CD4-positive, alpha-beta T cell treated with Interleukin-21 for 1 hour (primary cell): ENCODE data around the gene ACTN2.

Source experiments
- DNase-seq: peaks from one replicate; pipeline ENCODE4 v3.0.0-alpha.2; 2020

The ACTN2 gene

DNA sequence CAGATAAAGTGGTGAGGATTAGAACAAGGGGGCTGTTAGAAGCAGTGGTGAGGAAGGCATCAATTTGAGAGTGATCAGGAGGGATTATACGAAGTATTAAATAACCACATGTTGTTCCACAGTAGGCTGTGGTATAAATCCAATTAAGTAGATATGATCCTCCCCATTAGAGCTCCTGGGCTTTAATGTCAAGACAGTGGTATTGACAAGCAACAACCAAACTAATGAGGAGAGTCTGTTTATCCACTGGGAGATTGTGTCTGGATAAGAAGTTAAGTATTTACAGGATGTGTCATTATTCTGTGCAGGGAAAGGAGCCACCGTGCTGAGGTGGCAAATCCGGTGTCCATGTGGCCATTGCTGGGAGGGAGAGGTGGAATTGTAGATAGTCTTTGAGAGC, 5.8 kb downstream of the ACTN2 start:
- no peak for DNase-seq

DNA sequence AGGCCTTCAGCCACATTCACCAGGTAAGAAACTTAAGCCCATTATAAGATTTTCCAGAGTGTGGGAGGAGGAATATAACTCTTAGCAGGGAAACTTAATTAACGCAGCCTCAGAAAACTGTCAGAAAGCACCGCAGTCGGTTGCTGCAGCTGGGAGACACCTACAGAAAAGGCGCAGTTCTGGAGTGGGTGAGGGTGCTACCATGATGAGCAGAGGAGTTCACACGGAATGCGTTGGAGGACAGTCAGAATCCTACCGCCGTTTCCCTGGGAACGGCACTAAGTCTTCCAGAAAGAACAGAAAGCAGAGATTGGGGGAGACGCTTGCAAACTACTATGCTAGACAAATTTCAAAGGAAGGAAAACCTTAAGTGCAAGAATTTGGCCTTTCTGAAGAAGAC, 6.4 kb downstream of the ACTN2 start:
- no peak for DNase-seq

DNA sequence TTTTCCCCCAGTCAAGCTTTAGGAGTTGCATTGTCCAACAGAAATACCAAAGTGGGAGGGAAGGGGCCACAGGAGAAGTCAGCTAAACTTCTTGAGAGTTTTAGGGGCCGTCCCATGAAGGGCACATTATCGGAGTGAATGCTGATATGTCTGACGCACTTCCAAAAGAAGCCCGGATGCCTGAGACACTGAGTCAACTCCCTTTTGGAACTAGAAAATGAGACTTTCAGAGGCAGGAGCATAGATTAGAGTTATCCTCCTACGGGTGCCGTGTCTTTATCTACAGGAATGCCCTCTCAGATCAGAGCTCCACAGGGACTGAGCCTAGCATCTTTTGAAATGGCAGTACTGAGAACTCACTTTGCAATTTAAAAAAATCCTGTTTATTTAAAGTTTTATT, 13.1 kb downstream of the ACTN2 start:
- no peak for DNase-seq

DNA sequence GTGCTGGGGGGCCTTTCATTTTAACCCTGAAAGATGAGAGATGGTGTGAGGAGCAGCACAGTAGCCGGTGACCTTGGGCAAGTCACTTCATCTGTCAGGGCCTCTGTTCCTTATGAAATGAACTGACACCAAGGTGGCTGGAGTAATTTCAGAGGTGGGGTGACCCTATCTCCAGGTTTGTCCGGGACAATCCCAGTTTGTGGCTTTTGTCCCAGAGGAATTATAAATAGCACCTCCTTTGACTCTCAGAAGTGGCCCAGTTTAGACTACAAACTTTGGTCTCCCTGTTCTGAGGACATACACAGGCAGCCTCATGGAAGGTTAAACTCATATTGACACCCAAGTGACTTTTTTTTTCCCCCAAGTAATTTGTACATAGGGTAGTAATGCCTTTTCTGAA, 14.6 kb downstream of the ACTN2 start:
- no peak for DNase-seq

DNA sequence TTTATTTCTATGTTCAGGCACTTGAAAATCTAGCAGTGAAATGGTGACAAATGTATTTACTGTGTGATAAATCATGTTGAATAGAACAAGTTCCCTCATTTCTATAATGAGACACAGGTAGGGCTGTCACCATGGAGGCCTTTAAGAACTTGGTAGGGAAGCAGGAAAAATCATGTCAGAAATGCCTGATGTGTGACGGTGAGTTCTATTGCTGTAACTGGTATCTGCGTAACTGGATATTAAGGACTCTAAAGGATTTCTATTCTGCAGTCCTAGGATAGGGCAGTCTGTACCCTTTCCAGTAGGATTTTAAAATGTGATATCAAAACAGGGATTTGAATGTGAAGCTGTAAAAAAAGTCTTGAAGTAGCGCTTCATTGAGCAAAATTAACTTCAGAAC, 15.5 kb downstream of the ACTN2 start:
- no peak for DNase-seq

DNA sequence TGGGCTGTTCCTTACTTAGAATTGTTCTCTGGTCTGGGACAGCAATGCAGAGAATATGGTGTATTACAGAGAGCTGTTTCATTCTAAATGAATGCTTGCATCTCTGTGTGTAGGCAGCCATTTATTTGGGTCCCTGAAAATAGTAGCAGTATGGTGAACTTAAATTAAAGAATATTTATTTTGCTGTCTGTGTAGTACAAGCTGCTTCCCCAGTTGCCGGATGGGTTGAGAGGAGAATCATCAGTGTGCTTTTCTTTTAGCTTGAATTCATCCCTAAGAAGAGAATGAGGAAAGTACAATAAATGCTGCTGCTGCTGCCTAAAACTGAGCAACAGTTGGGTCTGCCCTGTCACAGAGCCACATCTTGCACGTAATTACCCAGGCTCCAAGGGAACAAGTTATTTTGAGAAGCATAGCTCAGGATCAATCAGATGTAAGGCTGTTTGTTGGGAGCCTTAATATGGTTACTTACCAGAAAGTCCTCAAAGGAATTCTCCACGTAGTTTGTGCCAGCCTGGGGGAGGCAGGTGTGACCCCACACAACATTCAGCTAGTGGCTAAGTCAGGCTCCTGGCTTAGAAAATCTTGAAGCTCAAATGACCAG, 16.6 kb downstream of the ACTN2 start:
- no peak for DNase-seq

DNA sequence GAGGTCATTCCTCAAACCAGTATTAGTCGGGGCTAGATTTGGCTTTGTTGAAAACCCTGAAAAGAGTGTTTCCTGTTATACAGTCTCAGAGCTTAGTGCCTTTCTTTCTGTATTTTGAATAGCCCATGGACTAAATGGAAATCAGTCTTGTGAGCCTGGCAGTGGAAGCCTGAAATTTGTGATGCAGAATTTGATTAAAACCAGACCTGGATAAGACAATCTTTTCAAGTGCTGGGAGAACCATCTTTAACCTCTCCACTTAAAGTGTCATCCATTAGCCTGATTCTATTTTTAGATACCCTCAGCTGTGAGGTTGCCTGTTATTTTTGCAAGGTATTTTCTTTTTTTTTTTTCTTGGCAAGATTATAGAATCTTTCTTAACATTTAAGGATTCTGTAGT, 19.5 kb downstream of the ACTN2 start:
- DNase-seq, result no peak

DNA sequence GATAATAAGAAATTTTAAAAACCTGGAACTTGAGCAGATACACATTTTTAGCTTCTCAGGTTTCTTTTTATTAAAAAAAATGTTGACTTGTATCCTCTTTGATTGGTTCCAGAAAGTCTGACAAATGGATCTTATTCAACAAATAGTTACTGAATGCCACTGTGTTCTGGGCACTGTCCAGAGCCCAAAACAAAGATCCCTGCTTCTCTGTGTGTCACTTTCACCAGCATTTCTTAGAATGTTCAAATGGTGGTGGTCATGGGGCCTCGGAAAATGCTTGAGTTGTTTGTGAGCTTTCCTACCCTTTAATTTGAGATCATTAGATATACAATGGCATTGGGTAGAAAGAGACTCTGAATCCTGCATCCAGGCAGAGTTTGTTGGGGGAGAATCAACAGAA, 19.9 kb downstream of the ACTN2 start:
- DNase-seq, result no peak

DNA sequence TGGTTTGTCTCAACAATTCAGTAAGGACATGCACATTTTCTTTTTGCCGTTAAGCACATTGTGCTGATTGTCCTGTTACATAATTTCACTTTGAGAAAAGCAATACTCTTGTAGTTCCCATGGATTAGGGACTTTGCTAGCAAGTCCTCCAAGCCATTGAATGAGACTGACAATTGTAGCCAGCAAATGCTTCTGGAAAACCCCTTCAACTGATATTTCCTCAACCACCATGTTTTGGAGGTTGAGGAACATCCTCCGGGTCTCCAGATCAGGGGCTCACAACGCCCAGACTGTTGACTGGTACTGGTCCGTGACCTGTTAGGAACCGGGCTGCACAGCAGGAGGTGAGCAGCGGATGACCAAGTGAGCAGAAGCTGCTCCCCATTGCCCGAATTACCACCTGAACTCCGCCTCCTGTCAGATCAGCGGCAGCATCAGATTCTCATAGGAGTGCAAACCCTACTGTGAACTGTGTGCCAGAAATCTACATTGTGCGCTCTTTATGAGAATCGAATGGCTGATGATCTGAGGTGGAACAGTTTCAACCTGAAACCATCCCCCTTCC, 24.1 kb downstream of the ACTN2 start:
- DNase-seq, result no peak

DNA sequence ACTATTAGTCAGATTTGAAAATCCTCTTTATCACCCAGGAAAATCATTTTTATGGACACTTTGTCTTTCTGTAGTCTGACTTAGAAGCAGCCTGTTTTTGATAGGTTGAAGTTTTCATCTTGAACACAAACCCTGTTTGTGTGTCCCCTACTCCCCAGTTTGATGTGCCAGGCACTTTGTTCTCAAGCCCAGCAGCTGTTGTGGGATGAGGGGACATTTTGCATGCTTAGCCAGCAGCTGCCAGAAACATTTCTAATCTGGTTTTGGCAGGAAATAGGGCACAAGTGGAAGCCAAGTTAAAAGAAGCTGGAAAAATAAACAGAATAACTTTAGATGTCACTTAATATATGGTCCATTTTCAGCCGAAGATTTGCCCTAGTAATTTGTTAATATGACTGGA, 29.9 kb downstream of the ACTN2 start:
- DNase-seq, result no peak

DNA sequence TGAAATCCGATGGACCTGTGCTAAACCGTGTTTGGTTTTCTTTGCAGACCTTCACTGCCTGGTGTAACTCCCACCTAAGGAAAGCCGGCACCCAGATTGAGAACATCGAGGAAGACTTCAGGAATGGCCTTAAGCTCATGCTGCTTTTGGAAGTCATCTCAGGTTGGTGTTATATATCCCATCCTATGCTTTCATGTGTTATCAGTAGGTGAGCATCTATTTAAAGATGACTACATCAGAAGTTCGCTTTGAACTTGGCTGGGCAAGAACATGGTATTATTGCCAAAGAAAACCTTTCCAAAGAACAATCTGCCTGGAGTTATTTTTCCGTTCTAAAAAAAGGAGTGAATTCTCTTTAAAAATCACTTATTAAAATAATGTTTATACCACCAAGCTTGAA, 31.5 kb downstream of the ACTN2 start:
- no peak for DNase-seq

DNA sequence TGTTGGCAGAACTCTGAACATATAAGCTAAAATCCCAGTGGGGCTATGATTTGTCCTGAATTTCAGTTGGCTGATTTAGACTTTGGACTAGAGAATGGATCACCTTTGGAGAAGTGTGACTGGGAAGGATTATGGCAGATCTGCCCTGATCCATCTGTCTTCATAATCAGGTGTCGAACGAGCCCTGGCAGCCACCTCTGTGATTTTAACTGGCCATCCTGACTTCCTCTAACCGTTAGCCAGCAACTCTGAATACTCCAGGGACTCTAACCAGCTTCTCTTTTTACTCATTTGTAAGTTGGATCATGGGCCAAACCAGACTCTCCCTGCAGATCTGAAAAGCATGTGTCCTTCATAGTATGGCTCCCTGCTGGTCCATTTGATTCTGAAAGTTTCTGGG, 32.0 kb downstream of the ACTN2 start:
- DNase-seq, result no peak

DNA sequence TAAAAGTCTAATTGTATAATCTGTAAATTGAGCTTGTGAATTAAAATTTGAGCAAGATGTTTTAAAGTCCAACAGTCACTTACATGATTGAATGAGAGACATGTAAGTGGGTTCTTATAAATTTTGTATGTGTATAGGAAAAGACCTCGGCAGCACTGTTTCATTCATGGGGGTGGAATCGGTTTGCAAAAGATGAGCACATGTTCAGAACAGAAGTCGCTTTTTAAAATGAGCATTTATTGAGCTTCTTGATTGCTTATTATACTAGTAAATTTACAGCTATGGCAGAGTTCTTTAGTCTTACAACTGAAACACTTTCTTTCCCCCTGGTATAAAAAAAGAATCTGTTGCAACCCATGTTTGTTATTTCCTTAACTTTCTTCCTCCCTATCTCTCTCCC, 33.9 kb downstream of the ACTN2 start:
- DNase-seq, result no peak

DNA sequence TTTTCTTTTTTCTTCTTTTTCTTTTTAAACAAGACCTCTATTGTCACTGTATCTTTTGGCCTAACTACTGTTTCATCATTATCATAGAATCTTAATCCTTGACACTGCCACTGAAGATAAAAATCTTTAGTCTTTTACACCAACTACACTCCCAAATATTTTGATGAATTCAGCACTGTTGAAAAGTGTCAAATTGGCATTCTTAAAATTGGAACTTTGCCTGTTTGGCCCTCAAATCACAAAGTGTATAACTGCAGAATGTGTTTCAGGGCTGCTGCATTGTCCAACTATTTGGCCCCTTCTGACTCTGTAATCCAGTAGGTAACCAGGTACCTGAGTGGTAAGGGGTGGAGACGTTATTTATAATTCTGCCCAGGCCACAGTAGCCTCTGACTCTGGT, 34.3 kb downstream of the ACTN2 start:
- DNase-seq, result no peak

DNA sequence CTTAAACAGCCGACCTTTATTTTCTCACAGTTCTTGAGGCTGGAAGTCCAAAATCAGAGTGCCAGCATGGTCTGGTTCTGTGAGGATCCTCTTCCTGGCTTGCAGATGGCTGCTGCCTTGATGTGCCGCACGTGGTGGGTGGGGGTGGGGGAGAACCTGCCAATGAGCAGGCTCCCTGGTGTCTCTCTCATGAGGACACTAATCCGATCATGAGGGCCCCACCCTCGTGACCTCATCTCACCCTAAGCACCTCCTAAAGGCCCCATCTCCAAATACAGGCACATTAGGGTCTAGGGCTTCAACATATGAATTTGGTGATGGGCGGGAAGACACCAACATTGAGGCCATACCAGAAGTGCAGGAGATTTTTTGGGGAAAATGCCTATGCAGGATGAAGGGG, 37.8 kb downstream of the ACTN2 start:
- DNase-seq, result no peak

DNA sequence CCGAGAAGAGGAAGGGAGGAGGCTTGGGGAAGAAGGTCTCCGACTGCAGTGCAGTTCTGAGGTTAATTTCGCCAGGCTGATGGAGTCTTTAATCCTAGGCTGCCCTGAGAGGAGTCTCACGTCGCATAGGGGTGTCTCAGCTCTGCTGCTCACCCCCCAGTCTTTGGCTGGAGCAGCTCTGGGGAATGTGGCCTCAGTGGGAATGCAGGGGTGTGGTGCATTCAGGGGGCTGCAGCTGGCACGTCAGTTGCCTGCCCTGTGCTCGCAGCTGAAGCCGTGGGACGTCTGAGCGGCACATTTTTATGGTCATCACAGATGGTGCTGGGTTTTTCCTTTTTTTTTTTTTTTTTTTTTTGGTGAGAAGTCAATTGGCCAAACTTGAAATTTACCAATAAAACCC, 38.2 kb downstream of the ACTN2 start:
- no peak for DNase-seq

DNA sequence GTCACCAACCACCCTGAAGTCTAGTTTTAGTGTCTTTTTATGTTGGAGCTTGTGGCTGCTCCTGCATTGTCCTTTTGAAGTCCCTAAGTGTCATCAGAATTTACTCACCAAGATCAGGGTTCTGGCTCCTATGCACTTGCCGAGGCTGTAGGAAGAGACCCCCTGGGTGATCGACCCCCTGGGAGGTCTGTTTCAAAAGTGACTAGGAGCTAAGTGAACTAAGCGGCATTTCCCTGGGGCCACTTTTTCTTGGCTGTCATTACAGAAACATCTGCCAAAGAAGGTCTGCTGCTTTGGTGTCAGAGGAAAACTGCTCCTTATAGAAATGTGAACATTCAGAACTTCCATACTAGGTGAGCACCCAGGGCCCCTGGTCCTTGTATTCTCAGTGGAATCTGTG, 39.4 kb downstream of the ACTN2 start:
- no peak for DNase-seq

DNA sequence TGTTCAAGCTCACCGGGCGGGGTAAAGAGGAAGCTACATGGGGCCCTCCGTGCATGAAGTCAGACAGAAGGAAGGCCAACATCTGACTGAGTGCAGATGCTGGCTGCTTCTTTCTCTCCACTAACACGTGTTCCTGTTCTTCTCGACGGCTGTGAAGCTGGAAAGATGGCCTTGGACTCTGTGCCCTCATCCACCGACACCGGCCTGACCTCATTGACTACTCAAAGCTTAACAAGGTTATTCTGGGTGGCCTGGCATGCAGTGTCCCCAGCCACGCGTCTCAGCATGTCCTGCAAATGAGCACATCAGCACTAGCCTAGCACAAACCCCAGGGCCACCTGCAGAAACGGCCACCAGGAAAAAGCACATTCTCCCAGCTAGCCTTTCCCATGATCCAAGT, 41.2 kb downstream of the ACTN2 start:
- DNase-seq, result no peak

DNA sequence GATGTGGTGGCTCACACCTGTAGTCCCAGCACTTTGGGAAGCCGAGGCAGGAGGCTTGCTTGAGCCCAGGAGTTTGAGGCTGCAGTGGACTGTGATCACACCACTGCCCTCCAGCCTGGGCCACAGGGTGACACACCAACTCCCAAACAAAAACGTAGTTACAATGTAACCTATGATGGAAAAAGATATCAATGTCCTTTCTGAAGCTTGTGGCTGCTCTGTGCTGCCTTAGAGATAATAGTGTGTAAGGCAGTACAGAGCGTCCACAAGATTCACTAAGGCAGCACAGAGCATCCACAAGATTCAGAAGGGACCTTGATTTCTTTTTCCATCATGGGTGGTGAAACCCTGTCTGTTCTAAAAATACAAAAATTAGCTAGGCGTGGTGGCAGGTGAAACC, 42.5 kb downstream of the ACTN2 start:
- no peak for DNase-seq

DNA sequence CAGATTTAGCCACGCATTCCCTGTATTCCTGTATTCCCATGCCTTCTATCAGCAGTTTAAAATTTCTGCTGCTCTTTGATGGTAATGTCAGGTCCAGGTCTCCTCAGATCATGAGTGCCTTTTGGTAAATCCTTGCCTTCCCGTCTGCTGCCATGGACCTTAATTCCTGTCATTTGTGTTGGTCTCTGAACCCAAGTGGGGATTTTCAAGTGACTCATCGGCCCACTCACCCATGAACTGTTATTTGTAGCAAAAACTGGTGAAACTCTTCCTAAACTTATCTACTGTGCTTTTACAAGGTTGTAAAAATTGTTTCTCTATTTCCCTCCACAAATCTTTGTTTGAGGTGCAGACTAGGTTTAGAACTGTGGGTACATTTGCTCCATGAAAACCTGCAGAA, 47.4 kb downstream of the ACTN2 start:
- DNase-seq, result no peak

DNA sequence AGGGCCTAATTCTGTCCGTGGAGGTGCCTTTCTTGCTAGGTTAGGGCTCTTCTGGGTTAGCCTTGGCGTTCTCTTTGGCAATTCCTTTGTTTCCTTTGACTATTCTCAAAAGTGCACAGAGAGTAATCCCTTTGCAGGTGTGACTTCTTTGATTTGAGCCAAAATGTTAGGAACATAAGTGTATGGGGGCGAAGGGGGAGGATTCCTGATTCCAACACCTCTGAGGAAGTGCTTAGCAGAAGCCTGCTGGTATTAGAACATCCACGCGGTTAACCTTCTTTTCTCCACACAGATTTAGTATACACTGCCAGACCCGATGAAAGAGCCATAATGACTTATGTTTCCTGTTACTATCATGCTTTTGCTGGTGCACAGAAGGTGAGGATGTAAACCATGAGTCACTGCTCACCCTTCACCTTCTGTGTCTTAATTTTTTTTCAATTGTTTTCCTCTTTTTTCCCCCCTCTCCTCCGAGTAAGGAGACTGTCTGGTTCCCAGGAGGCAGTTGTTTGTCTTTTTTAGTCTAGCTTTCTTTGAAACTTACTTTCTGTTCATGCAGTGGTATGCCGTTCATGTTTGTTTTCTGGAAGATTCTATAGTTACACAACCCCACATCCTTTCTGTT, 48.0 kb downstream of the ACTN2 start:
- DNase-seq, result no peak

DNA sequence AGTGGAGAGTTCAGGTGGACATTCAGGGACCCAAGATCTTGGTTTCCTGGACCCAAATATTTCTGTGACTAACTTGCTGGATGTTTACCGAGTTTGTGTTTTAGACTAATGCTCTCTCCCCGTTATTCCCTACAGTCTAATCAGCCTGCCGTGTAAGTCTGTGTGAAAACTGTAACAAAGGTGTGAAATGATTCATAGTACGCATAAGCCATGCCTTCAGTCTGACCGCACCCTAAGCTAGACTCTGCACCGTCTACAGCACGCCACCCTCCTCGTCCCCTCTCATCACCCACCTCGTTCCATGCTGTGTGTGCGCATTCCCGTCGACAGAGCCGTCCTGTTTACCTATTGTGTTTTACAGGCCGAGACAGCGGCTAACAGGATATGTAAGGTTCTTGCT, 50.5 kb downstream of the ACTN2 start:
- no peak for DNase-seq

DNA sequence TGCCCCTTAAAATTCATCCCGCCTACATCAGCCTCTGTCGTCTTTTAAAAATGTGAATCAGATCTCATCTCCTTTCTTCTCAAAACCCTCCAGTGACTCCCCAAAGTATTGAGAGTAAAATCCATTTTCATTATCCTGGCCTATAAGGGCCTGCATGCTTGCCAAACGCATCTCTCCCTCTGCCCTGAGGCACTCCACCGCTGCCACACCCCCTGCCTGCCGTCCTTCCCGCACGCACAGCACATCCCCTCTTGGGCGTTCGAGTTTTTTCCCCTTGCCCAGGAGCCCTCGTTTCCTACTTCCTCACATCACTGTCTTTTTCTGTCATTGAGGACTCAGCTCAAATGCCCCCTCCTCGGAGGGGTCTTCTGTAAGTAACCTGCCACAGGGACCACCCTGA, 55.5 kb downstream of the ACTN2 start:
- no peak for DNase-seq

DNA sequence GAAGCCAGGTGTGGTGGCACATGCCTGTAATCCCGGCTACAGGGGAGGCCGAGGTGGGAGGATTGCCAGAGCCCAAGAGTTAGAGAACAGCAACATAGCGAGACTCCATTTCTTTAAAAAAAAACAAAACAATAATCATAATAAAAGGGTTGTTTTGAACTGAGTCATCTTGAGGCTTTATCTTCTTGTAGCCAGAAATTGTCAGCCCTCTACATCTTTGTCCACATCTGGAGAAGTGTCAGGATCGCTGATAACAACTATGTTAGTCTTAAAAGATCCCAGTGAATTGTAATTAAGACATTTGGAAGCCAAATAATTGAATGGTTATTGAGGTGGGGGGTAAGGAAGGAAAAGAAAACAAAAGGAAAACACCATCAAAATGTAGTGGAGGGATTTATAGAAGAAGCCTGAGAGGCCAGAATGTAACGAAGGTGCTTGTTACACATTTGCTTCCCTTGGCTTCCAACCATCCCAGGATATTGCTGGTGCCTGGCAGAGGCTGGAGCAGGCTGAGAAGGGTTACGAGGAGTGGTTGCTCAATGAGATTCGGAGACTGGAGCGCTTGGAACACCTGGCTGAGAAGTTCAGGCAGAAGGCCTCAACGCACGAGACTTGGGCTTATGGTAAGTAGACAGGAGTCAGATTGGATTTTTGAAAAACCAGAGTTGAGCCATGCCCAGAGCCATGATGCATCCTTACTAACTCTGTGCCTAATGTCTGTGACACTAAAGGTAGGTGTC, 56.3 kb downstream of the ACTN2 start:
- DNase-seq, result no peak
